Measurements from ENCODE around the gene VSIG10L2.
"Not testable (repeated sequence)": the region's sequence is repeated elsewhere in the genome, so short reads cannot be mapped to it uniquely, and the experiment has no call there.

DNA sequence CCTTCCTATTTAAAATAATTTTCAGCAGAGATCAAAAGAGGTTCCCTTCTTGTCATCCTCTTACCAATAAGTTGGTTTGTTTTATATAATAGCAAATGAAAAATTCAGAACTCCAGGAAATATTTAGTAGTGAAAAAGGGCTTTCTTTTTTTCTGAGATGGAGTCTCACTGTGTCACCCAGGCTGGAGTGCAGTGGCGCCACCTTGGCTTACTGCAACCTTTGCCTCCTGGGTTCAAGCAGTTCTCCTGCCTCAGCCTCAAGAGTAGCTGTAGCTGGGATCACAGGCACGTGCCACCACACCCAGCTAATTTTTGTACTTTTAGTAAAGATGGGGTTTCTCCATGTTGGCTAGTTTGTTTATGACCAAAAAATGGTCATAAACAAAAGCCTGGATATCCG lies 31.2 kb upstream of the VSIG10L2 start:
- TF ChIP-seq, protein P1, sequence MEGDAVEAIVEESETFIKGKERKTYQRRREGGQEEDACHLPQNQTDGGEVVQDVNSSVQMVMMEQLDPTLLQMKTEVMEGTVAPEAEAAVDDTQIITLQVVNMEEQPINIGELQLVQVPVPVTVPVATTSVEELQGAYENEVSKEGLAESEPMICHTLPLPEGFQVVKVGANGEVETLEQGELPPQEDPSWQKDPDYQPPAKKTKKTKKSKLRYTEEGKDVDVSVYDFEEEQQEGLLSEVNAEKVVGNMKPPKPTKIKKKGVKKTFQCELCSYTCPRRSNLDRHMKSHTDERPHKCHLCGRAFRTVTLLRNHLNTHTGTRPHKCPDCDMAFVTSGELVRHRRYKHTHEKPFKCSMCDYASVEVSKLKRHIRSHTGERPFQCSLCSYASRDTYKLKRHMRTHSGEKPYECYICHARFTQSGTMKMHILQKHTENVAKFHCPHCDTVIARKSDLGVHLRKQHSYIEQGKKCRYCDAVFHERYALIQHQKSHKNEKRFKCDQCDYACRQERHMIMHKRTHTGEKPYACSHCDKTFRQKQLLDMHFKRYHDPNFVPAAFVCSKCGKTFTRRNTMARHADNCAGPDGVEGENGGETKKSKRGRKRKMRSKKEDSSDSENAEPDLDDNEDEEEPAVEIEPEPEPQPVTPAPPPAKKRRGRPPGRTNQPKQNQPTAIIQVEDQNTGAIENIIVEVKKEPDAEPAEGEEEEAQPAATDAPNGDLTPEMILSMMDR (IDR thresholded peaks at IDR 0.05): not testable (repeated sequence)
- not testable (repeated sequence) for TF ChIP-seq POLR2A (IDR thresholded peaks at IDR 0.05)

Measured in esophagus squamous epithelium (tissue), 4 donors.